GM18867 (cell line): Measurements from ENCODE around the gene NTSR2.

Experiments used
- ATAC-seq: cut with Tn5 transposase; IDR thresholded peaks from one replicate; pipeline ENCODE4 v1.9.1; 2021; ENCODE audit warnings: mild to moderate bottlenecking, moderate library complexity; ENCODE audit not compliant: unreplicated experiment

Gene NTSR2

GRCh38 chr2:11669454-11670291 lies at the start of gene NTSR2:
Gene NTSR2 (minus strand): TSS chr2:11670195. CDS start chr2:11670129, 66 bp downstream.
- ATAC-seq: no peak

- no peak for ATAC-seq
Observed at GRCh38 chr2:11719230-11719977, 49.4 kb upstream of the NTSR2 start.

- no peak for ATAC-seq
Observed at GRCh38 chr2:11718606-11719005, 48.6 kb upstream of the NTSR2 start.

- ATAC-seq: no peak
Observed at GRCh38 chr2:11717623-11718022, 47.6 kb upstream of the NTSR2 start.

- no peak for ATAC-seq
Observed at GRCh38 chr2:11716689-11717321, 46.8 kb upstream of the NTSR2 start.

GRCh38 chr2:11715987-11716652 lies 46.1 kb upstream of the NTSR2 start:
- ATAC-seq: no peak

- no peak for ATAC-seq
Observed at GRCh38 chr2:11713815-11714214, 43.8 kb upstream of the NTSR2 start.

GRCh38 chr2:11712866-11713265 lies 42.9 kb upstream of the NTSR2 start:
- no peak for ATAC-seq

GRCh38 chr2:11711751-11712150 lies 41.8 kb upstream of the NTSR2 start:
- ATAC-seq: no peak

GRCh38 chr2:11711354-11711716 lies 41.3 kb upstream of the NTSR2 start:
- ATAC-seq: no peak

GRCh38 chr2:11710632-11711353 lies 40.8 kb upstream of the NTSR2 start:
- ATAC-seq: no peak

GRCh38 chr2:11710210-11710609 lies 40.2 kb upstream of the NTSR2 start:
- ATAC-seq: no peak

- no peak for ATAC-seq
Observed at GRCh38 chr2:11709293-11709692, 39.3 kb upstream of the NTSR2 start.

- ATAC-seq: no peak
Observed at GRCh38 chr2:11708106-11708505, 38.1 kb upstream of the NTSR2 start.

GRCh38 chr2:11705711-11706110 lies 35.7 kb upstream of the NTSR2 start:
- ATAC-seq: no peak

- no peak for ATAC-seq
Observed at GRCh38 chr2:11705063-11705462, 35.1 kb upstream of the NTSR2 start.

GRCh38 chr2:11703700-11704099 lies 33.7 kb upstream of the NTSR2 start:
- no peak for ATAC-seq

GRCh38 chr2:11702946-11703345 lies 33.0 kb upstream of the NTSR2 start:
- no peak for ATAC-seq

GRCh38 chr2:11701751-11702301 lies 31.8 kb upstream of the NTSR2 start:
- ATAC-seq: no peak

GRCh38 chr2:11701206-11701605 lies 31.2 kb upstream of the NTSR2 start:
- no peak for ATAC-seq
